Measurements from ENCODE around the gene AGR2.
"Not testable (repeated sequence)": the region's sequence is repeated elsewhere in the genome, so short reads cannot be mapped to it uniquely, and the experiment has no call there.

The AGR2 gene

DNA sequence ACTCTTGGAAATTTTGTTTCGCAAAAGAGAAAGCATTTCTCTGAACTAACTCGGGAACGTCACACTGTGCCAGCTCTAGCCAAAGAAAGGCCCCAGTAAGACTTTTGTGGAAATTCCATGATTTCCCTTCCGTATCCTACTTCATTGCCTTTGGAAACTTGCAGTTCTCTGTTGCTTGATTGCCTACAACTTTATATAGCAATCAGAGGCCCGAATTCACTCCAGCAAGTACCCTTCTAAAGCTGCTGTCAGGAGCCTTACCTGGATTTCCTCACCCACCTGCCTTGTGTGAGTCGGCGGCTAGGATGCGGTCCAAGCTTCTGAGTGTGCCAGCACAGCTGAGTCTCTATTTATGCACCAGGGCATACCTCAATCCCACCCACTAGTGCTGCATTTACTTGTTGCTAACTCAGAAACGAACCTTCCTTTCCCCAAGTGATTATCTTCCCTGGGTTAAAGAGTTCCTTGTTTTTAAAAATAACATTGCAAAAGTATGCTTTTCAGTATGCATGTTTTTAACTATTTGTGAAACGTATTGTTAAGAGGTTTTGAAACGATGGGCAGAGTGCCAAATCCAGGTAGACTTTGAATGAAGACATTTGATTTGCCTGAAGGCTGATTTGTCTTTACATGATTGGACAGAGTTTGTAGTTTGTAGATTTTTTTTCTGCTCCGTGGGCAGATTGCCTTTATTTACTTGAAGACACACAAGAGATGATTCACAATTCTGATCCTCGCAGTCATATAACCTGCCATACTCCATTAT is at the start of gene AGR2:
TSS of gene AGR2 (minus strand) at position 326 of the 766 bp plus-strand sequence. CDS start 3,203 bp downstream, outside the sequence.
- no peak for DNase-seq

DNA sequence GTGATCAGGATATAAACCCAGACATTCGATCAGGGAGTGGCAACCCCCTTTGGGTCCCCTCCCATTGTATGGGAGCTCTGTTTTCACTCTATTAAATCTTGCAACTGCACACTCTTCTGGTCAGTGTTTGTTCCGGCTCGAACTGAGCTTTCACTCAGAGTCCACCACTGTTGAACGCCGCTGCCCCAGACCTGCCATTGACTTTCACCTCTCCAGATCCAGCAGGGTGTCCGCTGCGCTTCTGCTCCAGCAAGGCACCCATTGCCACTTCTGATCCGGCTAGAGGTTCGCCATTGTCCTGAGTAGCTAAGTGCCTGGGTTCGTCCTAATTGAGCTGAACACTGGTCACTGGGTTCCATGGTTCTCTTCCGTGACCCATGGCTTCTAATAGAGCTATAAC is 48.4 kb upstream of the AGR2 start:
- not testable (repeated sequence) for DNase-seq

DNA sequence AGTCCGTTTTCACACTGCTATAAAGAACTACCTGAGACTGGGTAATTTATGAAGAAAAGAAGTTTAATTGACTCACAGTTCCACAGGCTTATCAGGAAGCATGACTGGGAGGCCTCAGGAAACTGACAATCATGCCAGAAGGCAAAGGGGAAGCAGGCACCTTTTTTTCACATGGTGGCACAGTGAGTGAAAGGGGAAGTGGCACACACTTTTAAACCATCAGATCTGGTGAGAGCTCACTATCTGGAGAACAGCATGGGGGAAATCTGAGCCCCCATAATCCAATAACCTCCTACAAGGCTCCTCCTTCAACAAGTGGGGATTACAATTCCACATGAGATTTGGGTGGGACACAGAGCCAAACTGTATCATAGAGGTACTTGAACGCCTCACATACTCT is 47.0 kb upstream of the AGR2 start:
- peak; percentile 17 for DNase-seq

DNA sequence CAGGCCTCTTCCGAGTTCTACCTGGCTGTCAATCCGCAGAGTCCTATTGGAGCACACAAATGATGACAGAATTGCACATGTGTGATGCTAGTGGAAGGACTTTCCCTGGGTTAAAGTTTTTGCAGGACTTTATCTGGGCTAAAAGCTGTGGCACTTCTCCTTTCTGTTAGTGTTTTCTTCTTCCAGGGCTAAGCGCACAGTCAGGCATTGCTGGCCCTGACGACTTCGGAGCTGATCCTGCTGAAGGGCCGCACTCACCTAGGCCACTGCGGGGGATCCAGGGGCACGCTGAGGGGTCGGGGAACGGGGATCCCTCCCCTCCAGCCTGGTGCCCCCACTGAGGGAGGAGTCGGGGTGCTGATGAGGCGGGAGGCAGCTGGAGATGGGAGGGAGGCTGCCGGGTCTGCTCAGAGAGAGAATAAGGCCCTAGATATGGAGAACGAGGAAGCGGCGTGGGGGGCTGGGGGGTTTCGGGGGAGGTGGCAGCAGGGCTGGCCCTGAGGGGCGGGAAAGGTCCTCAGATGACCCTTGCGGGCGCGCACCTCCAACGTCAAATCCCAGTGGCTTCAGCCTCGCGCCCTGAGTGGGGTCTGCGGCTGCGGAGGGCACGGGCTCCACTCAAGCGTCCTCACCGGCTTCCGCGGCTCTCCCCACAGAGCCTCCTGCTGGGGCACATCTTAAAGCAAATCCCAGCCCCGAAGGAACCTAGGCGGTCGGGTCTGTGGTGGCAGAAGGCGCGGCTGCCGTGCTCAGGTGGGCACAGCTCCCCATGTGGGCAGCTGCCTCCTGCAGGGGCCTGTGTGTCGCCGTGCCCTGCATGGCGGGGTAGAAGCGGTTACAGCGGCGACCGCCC is 46.0 kb upstream of the AGR2 start:
- DNase-seq: no peak

DNA sequence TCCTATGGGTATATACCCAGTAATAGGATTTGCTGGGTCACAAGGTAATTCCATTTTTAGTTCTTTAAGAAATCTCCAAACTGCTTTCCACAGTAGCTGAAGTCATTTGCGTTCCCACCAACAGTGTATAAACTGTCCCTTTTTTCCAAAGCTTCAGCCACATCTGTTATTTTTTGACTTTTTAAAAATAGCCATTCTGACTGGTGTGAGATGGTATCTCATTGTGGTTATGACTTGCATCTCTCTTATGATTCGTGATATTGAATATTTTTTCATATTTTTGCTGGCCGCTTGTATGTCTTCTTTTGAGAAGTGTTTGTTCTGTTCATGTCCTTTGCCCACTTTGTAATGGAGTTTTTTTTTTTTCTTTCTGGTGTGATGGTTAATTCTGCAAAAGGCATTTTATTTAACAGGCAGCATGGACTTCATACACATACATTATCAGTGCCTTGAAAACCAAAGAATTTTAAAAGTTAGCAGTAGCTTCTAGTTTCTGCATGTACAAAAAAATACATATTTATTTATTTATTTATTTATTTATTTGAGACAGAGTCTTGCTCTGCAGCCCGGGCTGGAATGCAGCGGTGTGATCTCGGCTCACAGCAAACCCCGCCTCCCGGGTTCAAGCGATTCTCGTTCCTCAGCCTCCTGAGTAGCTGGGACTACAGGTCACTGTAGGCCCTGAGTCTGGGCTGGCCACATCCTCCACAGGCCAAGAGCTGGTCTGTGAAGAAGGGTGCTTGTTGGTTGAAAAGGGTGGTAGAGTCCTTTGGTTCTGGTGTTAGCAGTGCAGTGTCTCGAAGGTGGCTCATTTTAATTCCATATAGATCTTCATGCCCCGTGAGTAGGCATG is 44.7 kb upstream of the AGR2 start:
- DNase-seq: no peak

DNA sequence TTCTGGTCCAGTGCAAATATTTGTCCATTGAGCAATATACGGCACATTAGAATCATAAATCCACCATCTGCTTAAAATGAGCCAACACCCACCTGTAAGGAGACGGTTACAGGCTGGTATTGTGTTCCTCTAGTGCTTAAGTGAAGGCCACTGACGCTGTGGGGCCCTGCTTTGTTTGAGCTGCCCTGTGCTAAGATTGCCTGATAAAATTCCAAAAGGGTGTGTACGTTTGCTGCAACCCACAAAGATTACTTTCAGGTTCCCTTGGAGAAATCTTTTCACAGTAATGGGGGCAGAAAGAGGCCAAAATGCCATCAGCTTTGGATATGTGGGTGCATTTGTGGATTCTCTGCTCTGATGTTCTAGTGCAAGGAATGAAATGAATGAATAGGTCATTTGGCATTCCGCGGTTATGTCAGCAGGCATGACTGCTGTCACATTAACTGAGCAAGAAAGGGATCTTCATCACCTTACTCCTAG is 42.6 kb upstream of the AGR2 start:
- DNase-seq: no peak

DNA sequence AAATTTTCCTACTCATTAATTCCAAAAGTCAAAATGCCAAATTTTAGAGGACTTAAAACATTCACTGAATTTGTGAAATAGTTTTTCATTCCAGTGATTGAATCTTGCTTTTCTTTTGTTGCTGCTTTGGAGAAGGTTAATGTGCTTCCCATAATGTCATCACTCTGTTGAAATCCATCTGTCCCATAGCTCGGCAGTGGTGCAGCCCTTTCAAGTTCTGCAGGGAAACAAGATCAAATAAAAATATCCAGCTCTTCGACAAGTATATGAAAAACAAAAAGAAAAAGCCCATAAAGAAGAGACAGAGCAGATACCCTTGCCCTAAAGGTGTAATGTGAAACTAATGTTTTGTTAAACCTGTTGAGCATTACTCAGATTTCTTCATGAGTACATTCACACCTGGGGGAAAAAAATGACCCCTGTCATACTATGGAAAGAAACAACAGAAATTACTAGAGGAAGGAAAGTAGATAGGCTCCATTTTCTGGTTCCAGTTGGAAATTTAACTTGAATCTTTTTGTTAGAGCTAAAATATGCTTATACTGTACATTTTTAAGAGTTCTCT is 41.9 kb upstream of the AGR2 start:
- no peak for DNase-seq

DNA sequence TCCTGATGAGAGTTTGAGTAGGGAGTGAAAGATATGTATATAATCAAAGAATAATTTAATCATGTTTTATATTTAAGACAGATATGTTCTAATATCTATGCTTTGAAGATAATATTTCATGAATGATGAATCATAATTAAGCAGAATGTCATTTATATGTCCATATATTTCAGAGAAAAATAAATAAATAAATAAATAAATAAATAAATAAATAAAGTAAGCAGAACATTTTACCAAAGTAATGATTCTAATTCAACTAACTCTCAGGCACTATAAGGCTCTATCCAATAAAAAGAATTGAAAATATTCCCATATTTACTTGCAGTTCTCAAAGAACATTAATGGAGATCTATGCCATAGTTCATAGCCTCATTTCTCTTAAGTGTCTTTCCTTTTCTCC is 40.9 kb upstream of the AGR2 start:
- DNase-seq: no peak

DNA sequence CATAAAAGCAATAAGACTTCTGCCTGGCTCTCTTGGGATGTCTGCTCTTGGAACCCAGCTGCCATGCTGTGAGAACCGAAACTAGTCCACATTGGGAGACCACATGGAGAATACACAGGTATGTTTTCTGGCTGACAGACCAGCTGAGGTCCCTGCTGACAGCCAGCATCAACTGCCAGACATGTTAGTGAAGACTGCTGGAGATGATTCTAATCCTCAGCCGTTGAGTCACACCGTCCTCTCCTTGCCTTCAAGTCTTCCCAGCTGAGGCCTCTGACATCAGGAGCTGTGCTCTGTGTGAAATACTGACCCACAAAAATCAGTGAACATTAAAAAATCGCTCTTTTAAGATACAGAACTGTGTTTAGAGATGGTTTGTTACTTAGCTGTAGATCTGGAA is 36.9 kb upstream of the AGR2 start:
- DNase-seq: no peak

DNA sequence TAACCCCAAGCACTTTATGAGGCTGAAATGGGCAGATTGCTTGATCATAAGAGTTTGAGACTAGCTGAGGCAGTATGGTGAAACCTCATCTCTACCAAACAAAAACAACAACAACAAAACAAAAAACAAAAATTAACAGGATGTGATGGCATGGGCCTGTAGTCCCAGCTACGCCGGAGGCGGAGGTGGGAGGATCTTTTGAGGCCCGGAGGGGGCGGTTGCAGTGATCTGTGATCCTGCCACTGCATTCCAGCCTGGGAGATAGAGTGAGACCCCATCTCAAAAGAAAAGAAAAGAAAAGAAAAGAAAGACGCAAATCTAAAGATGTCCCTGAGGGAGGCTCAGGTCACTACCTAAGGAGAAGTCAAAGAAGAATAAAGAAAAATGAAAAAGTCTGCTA is 35.3 kb upstream of the AGR2 start:
- DNase-seq: no peak

DNA sequence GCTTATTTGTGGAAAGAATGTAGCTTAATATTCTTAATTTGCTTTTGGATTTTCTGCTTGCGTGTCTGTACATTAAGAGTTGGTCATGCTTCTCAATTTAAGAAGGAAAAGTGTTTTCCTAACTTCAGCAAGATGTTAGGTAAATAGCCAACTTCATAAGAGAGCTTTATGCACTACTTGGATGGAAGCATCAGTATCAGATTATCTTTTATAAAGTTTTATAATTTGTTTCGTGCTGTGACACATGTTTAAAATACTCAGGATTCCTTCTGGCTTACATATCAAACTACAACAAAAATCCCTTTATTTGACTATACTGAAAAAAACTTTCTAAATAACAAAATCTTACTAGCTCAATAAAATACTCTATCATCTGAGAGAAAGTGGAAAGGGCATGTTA is 34.8 kb upstream of the AGR2 start:
- DNase-seq: no peak

DNA sequence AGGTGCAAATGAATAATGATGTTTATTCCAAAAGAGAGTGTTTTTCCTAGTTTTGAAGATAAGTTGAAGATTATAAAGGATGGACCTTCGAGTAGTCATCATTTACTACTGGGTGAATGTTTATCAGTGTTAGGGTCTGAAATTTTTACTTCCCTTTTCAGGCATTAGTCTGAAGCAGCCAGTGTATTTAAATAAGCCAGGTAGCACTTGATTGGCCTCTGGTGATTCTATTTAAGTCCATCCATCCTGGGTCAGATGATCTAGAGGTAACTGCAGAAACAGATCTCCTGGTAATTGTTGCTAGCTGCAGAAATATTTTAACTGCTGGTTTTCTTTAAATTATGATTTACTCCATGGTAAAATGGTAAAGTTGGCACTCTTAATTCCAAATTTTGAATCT is 34.1 kb upstream of the AGR2 start:
- no peak for DNase-seq

DNA sequence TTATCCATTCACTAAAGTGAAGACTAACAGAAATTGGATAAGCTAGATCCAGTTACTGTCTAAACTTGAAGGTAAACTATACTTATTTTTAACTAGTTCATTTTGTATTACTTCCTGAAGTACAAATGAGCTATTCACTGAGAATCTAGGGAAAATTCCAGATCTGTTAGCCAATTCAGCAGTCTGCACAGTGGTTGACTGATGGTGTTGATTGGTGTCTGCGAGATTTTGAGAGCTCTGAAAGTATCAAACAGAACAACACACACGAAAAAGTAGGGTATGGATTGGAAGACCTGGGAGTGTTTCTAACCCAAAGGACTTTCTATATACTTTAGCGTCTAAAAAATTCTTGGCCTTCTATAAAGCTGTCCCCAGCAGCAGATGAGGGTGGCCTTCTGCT is 33.6 kb upstream of the AGR2 start:
- DNase-seq: no peak

DNA sequence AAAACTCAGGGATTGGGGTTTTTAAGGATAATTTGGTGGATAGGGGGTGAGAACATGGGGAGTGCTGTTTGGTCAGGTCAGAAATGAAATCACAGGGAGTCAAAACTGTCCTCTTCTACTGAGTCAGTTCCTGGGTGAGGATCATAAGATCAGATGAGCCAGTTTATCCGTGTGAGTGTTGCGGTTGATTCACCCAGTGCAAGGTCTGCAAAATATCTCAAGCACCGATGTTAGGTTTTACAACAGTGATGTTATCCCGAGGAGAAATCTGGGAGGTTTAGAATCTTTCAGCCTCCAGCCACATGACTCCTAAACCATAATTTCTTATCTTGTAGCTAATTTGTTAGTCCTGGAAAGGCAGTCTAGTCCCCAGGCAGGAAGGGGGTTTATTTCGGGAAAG is 31.7 kb upstream of the AGR2 start:
- DNase-seq: no peak

DNA sequence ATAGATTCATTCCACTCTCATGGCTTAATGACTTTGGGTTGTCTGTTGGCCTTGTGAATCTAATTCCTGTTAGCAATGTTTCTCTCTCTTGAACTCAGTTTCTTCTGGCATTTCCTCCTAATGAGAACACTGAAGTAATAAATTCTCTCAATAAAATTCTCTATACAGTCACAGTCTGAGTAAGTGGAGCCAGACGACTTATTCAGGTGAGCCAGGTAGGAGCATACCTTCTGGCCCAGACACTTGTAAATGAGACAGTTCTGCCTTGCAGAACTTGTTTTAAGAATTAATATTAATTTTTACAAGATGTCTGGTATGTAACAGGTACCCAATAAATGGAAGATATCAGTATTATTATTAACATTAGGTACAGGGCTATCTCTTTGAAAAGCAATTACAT is 28.6 kb upstream of the AGR2 start:
- no peak for DNase-seq

DNA sequence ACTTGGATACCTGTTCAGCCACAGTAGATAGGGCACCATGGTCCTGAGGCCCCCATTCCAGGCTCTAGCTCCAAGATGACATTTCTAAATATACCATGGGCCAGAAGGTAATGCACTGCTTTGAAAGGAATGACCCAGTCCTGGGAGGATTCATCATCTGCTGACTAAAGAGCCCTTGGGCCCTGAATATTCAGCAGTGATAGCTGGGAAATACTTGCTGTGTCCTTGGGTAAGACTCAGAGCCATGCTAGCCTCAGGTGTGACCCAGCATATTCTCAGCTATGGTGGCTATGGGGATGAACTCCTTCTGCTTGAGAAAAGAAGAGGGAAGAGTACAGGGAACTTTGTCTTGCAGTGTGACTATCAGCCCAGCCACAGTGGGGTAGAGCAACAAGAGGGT is 21.3 kb upstream of the AGR2 start:
- DNase-seq: no peak

DNA sequence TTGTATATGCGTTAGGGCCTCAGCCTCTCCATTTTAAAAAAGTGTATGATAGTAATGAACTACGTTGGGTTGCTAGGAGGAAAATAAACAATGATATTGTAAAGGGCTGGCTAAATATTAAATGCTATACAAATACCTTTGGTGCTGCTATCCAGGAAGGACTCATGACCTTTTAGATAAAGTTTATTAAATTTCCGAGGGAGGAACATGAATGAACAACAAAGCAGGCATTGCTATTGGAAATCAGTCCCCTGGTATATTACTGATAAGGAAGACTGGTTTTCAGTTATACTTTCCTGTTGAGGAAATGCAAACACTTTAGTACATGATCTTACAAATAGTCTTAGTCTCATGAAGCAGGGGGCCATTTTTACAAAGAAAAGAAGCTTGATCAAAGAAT is 17.2 kb upstream of the AGR2 start:
- no peak for DNase-seq

DNA sequence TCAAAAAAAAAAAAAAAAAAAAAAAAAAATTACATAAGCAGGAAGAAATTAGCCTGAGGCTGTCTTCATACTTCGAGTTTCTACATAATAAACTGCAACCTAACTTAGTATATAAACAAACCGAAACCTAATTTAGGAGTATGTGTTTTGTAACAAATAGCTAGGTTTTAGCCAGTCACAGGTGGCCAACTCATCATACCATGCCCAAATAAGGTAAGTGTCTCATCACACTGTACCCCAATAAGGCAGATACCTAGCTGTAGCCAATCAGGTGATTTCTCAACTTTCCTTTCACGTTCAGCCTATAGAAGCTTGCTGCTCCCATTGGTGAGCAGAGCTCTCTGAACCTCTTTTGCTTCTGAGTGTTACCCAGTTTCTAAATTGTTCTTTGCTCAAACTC is 13.9 kb upstream of the AGR2 start:
- DNase-seq: no peak

DNA sequence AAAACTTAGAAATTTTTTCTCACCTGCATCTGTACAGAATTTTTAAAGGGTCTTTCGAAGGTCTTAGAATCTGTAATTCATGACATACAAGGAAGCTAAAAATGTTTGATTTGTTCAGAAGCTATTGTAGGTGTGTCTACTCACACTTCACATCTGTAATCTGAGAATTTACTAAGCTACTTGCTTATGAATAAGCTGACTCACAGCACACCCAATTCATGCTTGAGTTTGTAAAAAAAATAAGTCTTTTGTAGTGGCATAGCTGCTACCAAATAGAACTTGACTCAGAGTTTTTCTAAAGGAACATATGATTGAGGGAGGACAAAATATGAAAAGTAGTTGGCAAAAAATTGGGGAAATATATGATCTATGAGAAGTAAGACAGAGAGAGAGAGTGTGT is 12.7 kb upstream of the AGR2 start:
- no peak for DNase-seq

DNA sequence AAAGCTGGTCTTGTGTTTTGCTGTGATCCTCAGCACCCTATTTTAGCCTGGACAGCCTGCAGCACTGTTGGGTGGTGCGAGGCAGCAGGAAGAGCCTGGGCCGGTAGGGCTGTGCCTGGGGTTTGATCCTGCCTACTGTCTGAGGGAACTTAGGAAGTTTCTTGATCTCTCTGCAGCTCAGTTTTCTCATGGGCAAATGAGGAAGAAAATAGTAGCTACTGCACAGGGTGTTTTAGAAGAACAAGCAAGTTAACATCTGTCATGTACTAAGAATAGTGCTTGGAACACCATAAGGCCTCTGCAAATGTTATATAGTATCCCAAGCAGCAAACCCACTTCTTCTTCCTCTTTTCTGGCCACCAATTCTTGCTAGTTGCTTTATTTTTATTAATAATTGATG is 12.0 kb upstream of the AGR2 start:
- no peak for DNase-seq

DNA sequence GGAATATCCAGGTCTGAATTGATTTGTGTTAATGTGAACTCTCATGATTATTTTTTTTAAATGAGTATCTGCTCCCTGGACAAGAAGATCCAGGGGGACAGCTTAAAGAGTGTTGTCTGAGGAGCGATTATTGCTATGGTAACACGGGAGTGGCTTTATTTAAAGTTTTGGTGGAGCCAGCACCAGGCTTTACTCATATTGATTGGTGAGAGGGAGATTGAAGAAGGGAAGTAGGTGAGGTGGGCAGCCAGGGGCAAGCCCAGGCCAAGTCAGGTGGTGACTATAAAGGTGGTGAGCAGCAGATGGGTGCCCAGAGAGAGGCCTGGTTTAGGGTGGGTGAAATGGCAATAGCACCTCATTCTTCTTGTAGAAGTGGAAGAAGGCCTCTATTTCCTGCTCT is 10.2 kb upstream of the AGR2 start:
- no peak for DNase-seq

DNA sequence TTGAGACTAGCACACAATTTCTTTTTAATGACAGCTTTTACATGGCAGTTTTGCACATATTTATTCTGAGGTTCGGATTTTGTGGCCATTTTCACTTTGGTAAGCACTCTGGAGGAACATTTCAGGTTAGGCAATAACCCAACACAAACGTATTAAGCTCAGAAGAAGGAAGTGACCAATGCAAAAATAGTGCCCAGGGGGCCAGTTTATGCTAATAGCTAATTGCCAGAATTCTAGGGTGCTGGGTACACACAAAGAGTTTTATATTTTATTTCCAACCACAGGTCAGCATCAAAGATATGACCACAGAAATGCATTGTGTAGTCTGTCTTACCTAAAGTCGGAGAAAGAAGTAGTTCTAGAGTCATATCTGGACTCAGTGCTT is 8.4 kb upstream of the AGR2 start:
- DNase-seq: no peak

Measured in CD4-positive, alpha-beta T cell treated with Interleukin-21 for 1 hour (primary cell).